GM23248 (cell line): Measurements from ENCODE around the gene SARDH.

Source experiments
- EZH2 ChIP-seq: fragments of 200-600 bp; sonication (generic); IDR thresholded peaks from 2 replicates; pipeline ENCODE4 v1.6.1; 2018; ENCODE audit warnings: antibody characterized with exemption, mild to moderate bottlenecking; ENCODE audit not compliant: insufficient read depth, poor library complexity, severe bottlenecking
- EZH2phosphoT487 ChIP-seq: fragments of 200-600 bp; sonication (generic); IDR thresholded peaks from 2 replicates; pipeline ENCODE4 v1.6.1; 2018; ENCODE audit warnings: antibody characterized with exemption, moderate library complexity, mild to moderate bottlenecking, low read depth; ENCODE audit not compliant: insufficient read depth

DNA sequence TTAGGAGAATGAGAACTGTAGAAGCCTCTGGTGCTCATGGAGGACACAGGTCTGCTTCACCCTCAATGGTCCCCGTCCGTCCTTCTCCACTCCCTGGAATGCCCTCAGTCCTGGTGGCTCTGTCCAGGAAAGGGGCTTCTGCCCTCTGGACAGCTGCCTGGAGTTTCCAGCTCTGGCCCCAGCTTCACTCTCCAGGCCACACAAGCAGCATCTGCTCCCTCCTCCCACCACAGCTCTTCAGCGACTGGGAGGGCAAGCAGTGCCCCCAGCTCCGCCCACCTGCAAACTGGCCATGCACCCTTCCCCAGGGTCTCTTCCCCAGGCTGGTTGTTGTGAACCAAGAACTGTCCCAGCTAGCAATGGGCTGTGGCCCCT, 4.7 kb downstream of the SARDH start:
- no peak for TF ChIP-seq EZH2phosphoT487
- no peak for TF ChIP-seq EZH2
